ENCODE measurements around the gene LPAR5. TPM values are rescaled to one million over a fixed set of nuclear protein-coding genes. Genes with fewer than 3 reads are reported as not detected.

LPAR5 gene
- total RNA-seq, 1 experiment from 2014 or later: 0.20 TPM

DNA sequence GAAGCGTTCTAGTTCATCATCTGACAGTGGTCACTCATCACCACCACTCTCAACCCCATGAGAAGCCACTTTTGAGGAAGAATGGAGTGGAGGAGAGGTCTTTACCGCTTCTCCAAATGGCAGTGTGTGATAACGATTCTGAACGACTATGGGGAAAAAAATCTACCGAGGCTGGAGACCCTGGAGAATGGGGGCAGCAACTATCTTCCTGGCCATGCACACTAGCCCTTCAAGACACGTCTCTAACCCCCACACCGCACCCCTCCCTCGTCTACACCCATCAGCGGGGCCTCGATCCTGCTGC lies 26.8 kb upstream of the LPAR5 start (continued):
- TF ChIP-seq, protein P1, sequence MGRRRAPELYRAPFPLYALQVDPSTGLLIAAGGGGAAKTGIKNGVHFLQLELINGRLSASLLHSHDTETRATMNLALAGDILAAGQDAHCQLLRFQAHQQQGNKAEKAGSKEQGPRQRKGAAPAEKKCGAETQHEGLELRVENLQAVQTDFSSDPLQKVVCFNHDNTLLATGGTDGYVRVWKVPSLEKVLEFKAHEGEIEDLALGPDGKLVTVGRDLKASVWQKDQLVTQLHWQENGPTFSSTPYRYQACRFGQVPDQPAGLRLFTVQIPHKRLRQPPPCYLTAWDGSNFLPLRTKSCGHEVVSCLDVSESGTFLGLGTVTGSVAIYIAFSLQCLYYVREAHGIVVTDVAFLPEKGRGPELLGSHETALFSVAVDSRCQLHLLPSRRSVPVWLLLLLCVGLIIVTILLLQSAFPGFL (CRISPR knock-in tag; IDR thresholded peaks at IDR 0.05; ENCODE audit: borderline replicate concordance): no peak
- no peak for TF ChIP-seq NFYB (CRISPR knock-in tag; conservative IDR thresholded peaks at IDR 0.05; ENCODE audit: low read depth)
- no peak for TF ChIP-seq IRF2 (CRISPR knock-in tag; IDR thresholded peaks at IDR 0.05; ENCODE audit: borderline replicate concordance, low read depth)
- no peak for TF ChIP-seq ZNF416 (CRISPR knock-in tag; IDR thresholded peaks at IDR 0.05)
- TF ChIP-seq SMAD4 (CRISPR knock-in tag; IDR thresholded peaks at IDR 0.05): no peak
- TF ChIP-seq HMGA2 (CRISPR knock-in tag; IDR thresholded peaks at IDR 0.05): no peak
- TF ChIP-seq, protein P2, sequence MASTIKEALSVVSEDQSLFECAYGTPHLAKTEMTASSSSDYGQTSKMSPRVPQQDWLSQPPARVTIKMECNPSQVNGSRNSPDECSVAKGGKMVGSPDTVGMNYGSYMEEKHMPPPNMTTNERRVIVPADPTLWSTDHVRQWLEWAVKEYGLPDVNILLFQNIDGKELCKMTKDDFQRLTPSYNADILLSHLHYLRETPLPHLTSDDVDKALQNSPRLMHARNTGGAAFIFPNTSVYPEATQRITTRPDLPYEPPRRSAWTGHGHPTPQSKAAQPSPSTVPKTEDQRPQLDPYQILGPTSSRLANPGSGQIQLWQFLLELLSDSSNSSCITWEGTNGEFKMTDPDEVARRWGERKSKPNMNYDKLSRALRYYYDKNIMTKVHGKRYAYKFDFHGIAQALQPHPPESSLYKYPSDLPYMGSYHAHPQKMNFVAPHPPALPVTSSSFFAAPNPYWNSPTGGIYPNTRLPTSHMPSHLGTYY (CRISPR knock-in tag; IDR thresholded peaks at IDR 0.05): no peak
- no peak for TF ChIP-seq ATF1 (CRISPR knock-in tag; IDR thresholded peaks at IDR 0.05)
- no peak for TF ChIP-seq ZNF671 (CRISPR knock-in tag; IDR thresholded peaks at IDR 0.05)
- TF ChIP-seq, protein P3, sequence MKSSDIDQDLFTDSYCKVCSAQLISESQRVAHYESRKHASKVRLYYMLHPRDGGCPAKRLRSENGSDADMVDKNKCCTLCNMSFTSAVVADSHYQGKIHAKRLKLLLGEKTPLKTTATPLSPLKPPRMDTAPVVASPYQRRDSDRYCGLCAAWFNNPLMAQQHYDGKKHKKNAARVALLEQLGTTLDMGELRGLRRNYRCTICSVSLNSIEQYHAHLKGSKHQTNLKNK (CRISPR knock-in tag; IDR thresholded peaks at IDR 0.05): no peak
- TF ChIP-seq FOXP1 (CRISPR knock-in tag; IDR thresholded peaks at IDR 0.05; ENCODE audit: borderline replicate concordance): no peak
- TF ChIP-seq NFE2L1 (CRISPR knock-in tag; IDR thresholded peaks at IDR 0.05): no peak

DNA sequence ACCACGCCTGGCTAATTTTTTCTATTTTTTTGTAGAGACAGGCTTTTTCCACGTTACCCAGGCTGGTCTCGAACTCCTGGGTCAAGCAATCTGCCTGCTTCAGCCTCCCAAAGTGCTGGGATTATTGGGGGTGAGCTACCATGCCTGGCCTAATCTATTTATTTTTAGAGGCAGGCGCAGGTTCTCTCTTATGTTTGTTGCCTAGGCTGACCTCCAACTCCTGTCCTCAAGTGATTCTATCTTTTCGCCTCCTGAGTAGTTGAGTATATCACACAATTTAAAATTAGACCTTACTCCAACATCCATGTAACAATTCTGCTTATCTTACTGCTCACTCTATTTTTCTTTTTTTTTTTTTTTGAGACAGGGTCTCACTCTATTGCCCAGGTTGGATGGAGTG lies 18.2 kb upstream of the LPAR5 start:
- TF ChIP-seq ZNF232 (CRISPR knock-in tag; IDR thresholded peaks at IDR 0.05) (no peak), CBFB (CRISPR knock-in tag; IDR thresholded peaks at IDR 0.05; ENCODE audit: low read depth) (no peak), NFYB (CRISPR knock-in tag; conservative IDR thresholded peaks at IDR 0.05; ENCODE audit: low read depth) (no peak), MYBL2 (CRISPR knock-in tag; IDR thresholded peaks at IDR 0.05) (no peak)
- TF ChIP-seq, protein P4, sequence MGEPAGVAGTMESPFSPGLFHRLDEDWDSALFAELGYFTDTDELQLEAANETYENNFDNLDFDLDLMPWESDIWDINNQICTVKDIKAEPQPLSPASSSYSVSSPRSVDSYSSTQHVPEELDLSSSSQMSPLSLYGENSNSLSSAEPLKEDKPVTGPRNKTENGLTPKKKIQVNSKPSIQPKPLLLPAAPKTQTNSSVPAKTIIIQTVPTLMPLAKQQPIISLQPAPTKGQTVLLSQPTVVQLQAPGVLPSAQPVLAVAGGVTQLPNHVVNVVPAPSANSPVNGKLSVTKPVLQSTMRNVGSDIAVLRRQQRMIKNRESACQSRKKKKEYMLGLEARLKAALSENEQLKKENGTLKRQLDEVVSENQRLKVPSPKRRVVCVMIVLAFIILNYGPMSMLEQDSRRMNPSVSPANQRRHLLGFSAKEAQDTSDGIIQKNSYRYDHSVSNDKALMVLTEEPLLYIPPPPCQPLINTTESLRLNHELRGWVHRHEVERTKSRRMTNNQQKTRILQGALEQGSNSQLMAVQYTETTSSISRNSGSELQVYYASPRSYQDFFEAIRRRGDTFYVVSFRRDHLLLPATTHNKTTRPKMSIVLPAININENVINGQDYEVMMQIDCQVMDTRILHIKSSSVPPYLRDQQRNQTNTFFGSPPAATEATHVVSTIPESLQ (CRISPR knock-in tag; IDR thresholded peaks at IDR 0.05): no peak
- no peak overlapping the region for H3K4me3 Mint-ChIP-seq
- no peaks in the 10 kb centered on the region for H3K27me3 Mint-ChIP-seq (ENCODE audit: low read depth)
- H3K36me3 Mint-ChIP-seq: peaks cover 41% of the 10 kb centered on the region
- ATAC-seq (no peak), DNase-seq (ENCODE audit: low spot score) (no peak)
- no peak overlapping the region for H3K27ac Mint-ChIP-seq
- CTCF ChIA-PET: interaction anchor here (1.2 kb wide), 1 partner anchor 34 kb away, joined by 3 read pairs; no protein-coding TSS in a partner anchor
- POLR2A ChIA-PET: interaction anchor here (0.6 kb wide), 1 partner anchor 86 kb away, joined by 4 read pairs; the partner anchor contains the start of gene NOP2
- H3K9me3 Mint-ChIP-seq: no peaks in the 10 kb centered on the region
- H3K4me1 Mint-ChIP-seq: no peaks in the 10 kb centered on the region

DNA sequence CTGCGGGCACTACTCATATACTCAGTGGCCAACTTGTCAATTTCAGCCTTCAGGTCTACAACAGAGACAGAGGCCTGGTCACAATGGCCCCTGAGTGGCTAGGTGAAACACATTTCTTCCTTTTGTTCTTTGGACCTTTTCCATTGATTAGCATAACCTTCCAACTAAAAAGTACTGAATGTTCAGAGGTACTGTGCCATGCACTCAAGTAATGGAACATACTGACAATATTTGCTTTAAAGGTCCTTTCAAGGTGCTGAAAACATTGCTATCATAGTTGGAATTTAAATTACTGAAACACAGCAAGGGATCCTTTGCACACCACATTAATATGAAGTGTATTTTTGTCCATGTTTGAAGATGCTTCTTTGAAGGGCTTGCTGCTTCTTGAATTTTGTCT lies 17.6 kb upstream of the LPAR5 start:
- Mint-ChIP-seq H3K27ac (no peak overlapping the region), H3K27me3 (ENCODE audit: low read depth) (no peaks in the 10 kb centered on the region), H3K4me3 (no peak overlapping the region), H3K4me1 (no peaks in the 10 kb centered on the region), H3K9me3 (no peaks in the 10 kb centered on the region), H3K36me3 (peaks cover 37% of the 10 kb centered on the region)
- DNase-seq (ENCODE audit: low spot score): no peak
- ChIA-PET CTCF (interaction anchor here (0.9 to 1.2 kb wide), 3 partner anchors 13 to 33 kb away, joined by 3 to 4 read pairs (median 3); no protein-coding TSS in a partner anchor), POLR2A (no interaction called here)
- no peak for ATAC-seq
- TF ChIP-seq RELA (CRISPR knock-in tag; IDR thresholded peaks at IDR 0.05; ENCODE audit: borderline replicate concordance): no peak
- TF ChIP-seq, protein P2 (CRISPR knock-in tag; IDR thresholded peaks at IDR 0.05): no peak
- TF ChIP-seq, protein P5, sequence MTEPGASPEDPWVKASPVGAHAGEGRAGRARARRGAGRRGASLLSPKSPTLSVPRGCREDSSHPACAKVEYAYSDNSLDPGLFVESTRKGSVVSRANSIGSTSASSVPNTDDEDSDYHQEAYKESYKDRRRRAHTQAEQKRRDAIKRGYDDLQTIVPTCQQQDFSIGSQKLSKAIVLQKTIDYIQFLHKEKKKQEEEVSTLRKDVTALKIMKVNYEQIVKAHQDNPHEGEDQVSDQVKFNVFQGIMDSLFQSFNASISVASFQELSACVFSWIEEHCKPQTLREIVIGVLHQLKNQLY (CRISPR knock-in tag; IDR thresholded peaks at IDR 0.05): no peak
- TF ChIP-seq FOXP1 (CRISPR knock-in tag; IDR thresholded peaks at IDR 0.05; ENCODE audit: borderline replicate concordance): no peak
- TF ChIP-seq, protein P1 (CRISPR knock-in tag; IDR thresholded peaks at IDR 0.05; ENCODE audit: borderline replicate concordance): no peak

Data from WTC11 (cell line).